ENCODE measurements around the gene EID3. TPM values are rescaled to one million over a fixed set of nuclear protein-coding genes. Genes with fewer than 3 reads are reported as not detected.

The EID3 gene
- total and polyA plus RNA-seq, 10 of the 15 experiments (the other 5 are each of a cell fraction or from before 2014, with no cell fraction given), result 0.92 to 7.0 (median 4.3) TPM

DNA sequence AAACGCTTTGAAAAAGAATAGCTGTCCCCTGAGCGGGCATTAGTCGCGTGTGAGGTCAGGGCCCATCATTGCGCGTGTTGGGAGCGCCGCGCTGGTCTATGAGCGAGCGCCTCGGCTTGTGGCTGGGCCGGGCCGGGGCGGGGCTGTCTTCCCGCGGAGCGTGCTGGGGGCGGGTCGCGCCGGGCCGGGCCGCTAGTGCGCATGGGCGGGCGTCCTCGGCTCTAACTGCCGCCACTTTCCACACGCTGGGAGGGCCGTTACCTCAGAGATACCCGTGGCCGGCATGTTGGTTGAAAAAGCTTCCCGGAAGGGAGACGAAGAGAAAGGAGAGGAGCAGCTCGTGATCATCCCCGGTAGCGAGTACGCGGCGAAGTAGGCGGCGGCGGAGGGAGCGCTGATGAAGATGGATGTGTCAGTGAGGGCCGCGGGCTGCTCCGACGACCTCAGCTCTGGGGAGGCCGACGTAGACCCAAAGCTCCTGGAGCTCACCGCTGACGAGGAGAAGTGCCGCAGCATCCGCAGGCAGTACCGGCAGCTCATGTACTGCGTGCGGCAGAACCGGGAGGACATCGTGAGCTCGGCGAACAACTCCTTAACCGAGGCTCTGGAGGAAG is at the start of gene EID3 (continued):
- no peak for TF ChIP-seq KDM1A (IDR thresholded peaks at IDR 0.05; ENCODE audit: borderline replicate concordance)
- no peak for TF ChIP-seq FOS (IDR thresholded peaks at IDR 0.05; ENCODE audit: borderline replicate concordance, extremely low read depth, insufficient read length)
- TF ChIP-seq CHD2 (IDR thresholded peaks at IDR 0.05; ENCODE audit: borderline replicate concordance, low read depth, low read length), result no peak
- TF ChIP-seq NR2C2 (IDR thresholded peaks at IDR 0.05; ENCODE audit: borderline replicate concordance, control insufficient read depth, insufficient read length, low read depth), result no peak
- TF ChIP-seq ESRRA (IDR thresholded peaks at IDR 0.05; ENCODE audit: low read length), result no peak
- TF ChIP-seq, protein P1, sequence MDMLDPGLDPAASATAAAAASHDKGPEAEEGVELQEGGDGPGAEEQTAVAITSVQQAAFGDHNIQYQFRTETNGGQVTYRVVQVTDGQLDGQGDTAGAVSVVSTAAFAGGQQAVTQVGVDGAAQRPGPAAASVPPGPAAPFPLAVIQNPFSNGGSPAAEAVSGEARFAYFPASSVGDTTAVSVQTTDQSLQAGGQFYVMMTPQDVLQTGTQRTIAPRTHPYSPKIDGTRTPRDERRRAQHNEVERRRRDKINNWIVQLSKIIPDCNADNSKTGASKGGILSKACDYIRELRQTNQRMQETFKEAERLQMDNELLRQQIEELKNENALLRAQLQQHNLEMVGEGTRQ (IDR thresholded peaks at IDR 0.05; ENCODE audit: borderline replicate concordance, low read depth, low read length), result no peak
- TF ChIP-seq, protein P2, sequence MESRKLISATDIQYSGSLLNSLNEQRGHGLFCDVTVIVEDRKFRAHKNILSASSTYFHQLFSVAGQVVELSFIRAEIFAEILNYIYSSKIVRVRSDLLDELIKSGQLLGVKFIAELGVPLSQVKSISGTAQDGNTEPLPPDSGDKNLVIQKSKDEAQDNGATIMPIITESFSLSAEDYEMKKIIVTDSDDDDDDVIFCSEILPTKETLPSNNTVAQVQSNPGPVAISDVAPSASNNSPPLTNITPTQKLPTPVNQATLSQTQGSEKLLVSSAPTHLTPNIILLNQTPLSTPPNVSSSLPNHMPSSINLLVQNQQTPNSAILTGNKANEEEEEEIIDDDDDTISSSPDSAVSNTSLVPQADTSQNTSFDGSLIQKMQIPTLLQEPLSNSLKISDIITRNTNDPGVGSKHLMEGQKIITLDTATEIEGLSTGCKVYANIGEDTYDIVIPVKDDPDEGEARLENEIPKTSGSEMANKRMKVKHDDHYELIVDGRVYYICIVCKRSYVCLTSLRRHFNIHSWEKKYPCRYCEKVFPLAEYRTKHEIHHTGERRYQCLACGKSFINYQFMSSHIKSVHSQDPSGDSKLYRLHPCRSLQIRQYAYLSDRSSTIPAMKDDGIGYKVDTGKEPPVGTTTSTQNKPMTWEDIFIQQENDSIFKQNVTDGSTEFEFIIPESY (IDR thresholded peaks at IDR 0.05), result no peak
- no peak for TF ChIP-seq EED (IDR thresholded peaks at IDR 0.05; ENCODE audit: low read depth)
- TF ChIP-seq RCOR1 (conservative IDR thresholded peaks at IDR 0.05; ENCODE audit: low read depth, low read length), result no peak
- TF ChIP-seq, protein P3, sequence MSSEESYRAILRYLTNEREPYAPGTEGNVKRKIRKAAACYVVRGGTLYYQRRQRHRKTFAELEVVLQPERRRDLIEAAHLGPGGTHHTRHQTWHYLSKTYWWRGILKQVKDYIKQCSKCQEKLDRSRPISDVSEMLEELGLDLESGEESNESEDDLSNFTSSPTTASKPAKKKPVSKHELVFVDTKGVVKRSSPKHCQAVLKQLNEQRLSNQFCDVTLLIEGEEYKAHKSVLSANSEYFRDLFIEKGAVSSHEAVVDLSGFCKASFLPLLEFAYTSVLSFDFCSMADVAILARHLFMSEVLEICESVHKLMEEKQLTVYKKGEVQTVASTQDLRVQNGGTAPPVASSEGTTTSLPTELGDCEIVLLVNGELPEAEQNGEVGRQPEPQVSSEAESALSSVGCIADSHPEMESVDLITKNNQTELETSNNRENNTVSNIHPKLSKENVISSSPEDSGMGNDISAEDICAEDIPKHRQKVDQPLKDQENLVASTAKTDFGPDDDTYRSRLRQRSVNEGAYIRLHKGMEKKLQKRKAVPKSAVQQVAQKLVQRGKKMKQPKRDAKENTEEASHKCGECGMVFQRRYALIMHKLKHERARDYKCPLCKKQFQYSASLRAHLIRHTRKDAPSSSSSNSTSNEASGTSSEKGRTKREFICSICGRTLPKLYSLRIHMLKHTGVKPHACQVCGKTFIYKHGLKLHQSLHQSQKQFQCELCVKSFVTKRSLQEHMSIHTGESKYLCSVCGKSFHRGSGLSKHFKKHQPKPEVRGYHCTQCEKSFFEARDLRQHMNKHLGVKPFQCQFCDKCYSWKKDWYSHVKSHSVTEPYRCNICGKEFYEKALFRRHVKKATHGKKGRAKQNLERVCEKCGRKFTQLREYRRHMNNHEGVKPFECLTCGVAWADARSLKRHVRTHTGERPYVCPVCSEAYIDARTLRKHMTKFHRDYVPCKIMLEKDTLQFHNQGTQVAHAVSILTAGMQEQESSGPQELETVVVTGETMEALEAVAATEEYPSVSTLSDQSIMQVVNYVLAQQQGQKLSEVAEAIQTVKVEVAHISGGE (CRISPR knock-in tag; IDR thresholded peaks at IDR 0.05), result no peak
- TF ChIP-seq CREM (IDR thresholded peaks at IDR 0.05; ENCODE audit: low read depth), result peak; percentile 90
- TF ChIP-seq GABPA (IDR thresholded peaks at IDR 0.05; ENCODE audit: low read depth), result no peak
- peak; percentile 33; the same call in 1 of the 2 replicates for TF ChIP-seq PML (IDR thresholded peaks at IDR 0.05; ENCODE audit: low read length)
- TF ChIP-seq NFYA (IDR thresholded peaks at IDR 0.05; ENCODE audit: borderline replicate concordance, low read depth, low read length), result no peak
- TF ChIP-seq, protein P4, sequence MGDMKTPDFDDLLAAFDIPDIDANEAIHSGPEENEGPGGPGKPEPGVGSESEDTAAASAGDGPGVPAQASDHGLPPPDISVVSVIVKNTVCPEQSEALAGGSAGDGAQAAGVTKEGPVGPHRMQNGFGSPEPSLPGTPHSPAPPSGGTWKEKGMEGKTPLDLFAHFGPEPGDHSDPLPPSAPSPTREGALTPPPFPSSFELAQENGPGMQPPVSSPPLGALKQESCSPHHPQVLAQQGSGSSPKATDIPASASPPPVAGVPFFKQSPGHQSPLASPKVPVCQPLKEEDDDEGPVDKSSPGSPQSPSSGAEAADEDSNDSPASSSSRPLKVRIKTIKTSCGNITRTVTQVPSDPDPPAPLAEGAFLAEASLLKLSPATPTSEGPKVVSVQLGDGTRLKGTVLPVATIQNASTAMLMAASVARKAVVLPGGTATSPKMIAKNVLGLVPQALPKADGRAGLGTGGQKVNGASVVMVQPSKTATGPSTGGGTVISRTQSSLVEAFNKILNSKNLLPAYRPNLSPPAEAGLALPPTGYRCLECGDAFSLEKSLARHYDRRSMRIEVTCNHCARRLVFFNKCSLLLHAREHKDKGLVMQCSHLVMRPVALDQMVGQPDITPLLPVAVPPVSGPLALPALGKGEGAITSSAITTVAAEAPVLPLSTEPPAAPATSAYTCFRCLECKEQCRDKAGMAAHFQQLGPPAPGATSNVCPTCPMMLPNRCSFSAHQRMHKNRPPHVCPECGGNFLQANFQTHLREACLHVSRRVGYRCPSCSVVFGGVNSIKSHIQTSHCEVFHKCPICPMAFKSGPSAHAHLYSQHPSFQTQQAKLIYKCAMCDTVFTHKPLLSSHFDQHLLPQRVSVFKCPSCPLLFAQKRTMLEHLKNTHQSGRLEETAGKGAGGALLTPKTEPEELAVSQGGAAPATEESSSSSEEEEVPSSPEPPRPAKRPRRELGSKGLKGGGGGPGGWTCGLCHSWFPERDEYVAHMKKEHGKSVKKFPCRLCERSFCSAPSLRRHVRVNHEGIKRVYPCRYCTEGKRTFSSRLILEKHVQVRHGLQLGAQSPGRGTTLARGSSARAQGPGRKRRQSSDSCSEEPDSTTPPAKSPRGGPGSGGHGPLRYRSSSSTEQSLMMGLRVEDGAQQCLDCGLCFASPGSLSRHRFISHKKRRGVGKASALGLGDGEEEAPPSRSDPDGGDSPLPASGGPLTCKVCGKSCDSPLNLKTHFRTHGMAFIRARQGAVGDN (IDR thresholded peaks at IDR 0.05), result peak; percentile 67; the same call in 1 of the 2 replicates
- TF ChIP-seq SMARCA5 (IDR thresholded peaks at IDR 0.05), result no peak
- TF ChIP-seq NR2C1 (IDR thresholded peaks at IDR 0.05), result no peak
- no peak for TF ChIP-seq DPF2 (IDR thresholded peaks at IDR 0.05)
- no peak for TF ChIP-seq SMC3 (IDR thresholded peaks at IDR 0.05; ENCODE audit: borderline replicate concordance, low read length)
- TF ChIP-seq, protein P5, sequence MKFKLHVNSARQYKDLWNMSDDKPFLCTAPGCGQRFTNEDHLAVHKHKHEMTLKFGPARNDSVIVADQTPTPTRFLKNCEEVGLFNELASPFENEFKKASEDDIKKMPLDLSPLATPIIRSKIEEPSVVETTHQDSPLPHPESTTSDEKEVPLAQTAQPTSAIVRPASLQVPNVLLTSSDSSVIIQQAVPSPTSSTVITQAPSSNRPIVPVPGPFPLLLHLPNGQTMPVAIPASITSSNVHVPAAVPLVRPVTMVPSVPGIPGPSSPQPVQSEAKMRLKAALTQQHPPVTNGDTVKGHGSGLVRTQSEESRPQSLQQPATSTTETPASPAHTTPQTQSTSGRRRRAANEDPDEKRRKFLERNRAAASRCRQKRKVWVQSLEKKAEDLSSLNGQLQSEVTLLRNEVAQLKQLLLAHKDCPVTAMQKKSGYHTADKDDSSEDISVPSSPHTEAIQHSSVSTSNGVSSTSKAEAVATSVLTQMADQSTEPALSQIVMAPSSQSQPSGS (IDR thresholded peaks at IDR 0.05; ENCODE audit: low read length), result no peak

Data from GM12878 (cell line).